Measurements from ENCODE around the gene AIFM1. TPM values are rescaled to one million over a fixed set of nuclear protein-coding genes. Genes with fewer than 3 reads are reported as not detected.

The AIFM1 gene
- total RNA-seq, 2 experiments from 2014 or later = 48.8 to 61.7 TPM

DNA sequence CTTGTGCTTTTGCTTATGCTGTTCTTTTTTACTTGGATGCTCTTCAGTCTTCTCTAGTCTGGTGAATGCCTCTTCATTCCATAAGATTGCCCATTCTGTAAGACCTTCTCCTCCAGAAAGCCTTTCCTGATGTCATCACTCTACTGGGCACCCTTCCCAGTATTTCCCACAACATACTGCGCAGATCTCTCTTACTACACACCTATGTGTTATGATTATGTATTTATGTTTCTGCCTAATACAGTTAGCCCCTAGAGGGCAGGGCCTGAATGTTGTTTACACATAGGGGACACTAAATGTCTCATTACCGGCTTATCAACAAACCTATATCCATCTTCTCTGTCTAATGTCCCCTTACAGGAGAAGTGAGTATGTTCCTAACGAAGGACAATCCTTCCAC is 21.1 kb downstream of the AIFM1 start:
- H3K4me1 Mint-ChIP-seq = no peaks in the 10 kb centered on the region
- POLR2A ChIA-PET = no interaction called here
- DNase-seq (no peak), ATAC-seq (no peak)
- H3K27me3 Mint-ChIP-seq = no peaks in the 10 kb centered on the region
- intact Hi-C loops (cut with DNase I, micrococcal nuclease) = loop anchor here in 1 of 2 experiments (10.0 kb wide), 1 partner anchor 50 kb away; no protein-coding TSS in a partner anchor
- H3K9me3 Mint-ChIP-seq (ENCODE audit: low read depth) = no peaks in the 10 kb centered on the region
- no peak overlapping the region for H3K27ac Mint-ChIP-seq
- no peak overlapping the region for H3K4me3 Mint-ChIP-seq
- CTCF ChIA-PET = no interaction called here
- H3K36me3 Mint-ChIP-seq (ENCODE audit: low read depth) = peaks cover 23% of the 10 kb centered on the region

DNA sequence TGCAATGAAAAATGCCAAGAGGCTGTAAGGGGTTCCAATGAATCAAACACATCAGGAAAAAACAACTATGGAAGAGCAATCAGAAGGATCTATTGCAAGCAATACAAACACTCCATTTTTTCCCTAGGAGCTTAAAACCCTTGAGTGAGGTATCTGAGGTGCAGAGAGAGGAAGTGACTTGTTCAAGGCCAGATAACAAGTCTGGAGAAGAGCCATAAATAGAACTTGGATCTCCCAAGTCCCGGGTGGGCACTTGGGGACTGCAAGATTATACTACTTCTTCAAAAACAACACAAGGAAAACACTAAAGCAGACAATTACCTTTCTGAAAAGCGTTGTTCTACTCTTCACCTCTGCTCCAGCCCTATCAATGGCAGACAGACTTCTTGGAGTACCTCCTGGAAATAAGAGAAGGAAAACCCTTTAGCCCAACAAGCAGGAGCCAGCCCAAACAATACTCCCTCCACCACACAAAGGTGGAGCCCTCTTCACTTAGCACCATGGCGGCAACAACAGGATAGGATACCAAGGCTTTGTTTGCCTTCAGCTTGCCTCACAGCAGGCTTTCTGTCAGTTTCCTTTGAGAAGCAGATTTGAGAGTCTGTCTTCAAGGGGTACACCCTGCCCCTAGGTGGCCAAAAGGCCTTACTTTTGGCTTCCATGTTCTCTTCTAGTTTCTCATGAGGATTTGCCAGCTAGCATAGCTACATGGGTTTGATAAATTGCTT is 26.0 kb downstream of the AIFM1 start:
- Mint-ChIP-seq H3K27ac (no peak overlapping the region), H3K27me3 (no peaks in the 10 kb centered on the region), H3K9me3 (ENCODE audit: low read depth) (no peaks in the 10 kb centered on the region), H3K36me3 (ENCODE audit: low read depth) (peaks cover 19% of the 10 kb centered on the region), H3K4me3 (no peak overlapping the region), H3K4me1 (no peaks in the 10 kb centered on the region)
- ATAC-seq (no peak), DNase-seq (no peak)
- ChIA-PET CTCF (no interaction called here), POLR2A (interaction anchor here (0.6 kb wide), 1 partner anchor 589 kb away, joined by 3 read pairs; no protein-coding TSS in a partner anchor)
- intact Hi-C loops (cut with DNase I, micrococcal nuclease) = loop anchor here in 1 of 2 experiments (10.0 kb wide), 1 partner anchor 55 kb away; no protein-coding TSS in a partner anchor

DNA sequence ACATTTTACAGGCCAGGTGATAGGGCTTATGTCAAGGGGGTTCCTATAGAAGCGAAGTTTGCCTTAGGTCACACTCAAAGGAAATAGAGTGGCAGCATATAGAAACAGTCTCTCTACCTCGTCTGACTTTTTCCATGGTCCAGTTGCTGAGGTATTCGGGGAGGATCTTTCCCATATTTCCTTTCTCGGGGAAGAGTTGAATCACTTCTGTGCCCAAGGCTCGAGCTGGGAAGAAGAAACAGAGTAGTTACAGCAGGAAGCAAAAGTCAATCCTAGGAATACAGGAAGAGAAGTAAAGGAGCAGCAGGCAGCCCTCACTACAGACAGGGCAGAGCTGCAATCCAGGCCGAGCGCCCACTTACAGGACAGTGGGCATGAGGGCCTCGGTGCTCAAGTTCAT is 28.7 kb downstream of the AIFM1 start:
- Mint-ChIP-seq H3K9me3 (ENCODE audit: low read depth) (no peaks in the 10 kb centered on the region), H3K27ac (no peak overlapping the region), H3K4me1 (no peaks in the 10 kb centered on the region), H3K4me3 (no peak overlapping the region), H3K27me3 (no peaks in the 10 kb centered on the region), H3K36me3 (ENCODE audit: low read depth) (peaks cover 16% of the 10 kb centered on the region)
- DNase-seq (no peak), ATAC-seq (no peak)
- CTCF ChIA-PET = interaction anchor here (0.5 to 0.6 kb wide), 3 partner anchors 17 to 509 kb away, joined by 3 to 5 read pairs (median 3); no protein-coding TSS in a partner anchor
- POLR2A ChIA-PET = no interaction called here
- intact Hi-C loops (cut with DNase I, micrococcal nuclease) = no loop called here

DNA sequence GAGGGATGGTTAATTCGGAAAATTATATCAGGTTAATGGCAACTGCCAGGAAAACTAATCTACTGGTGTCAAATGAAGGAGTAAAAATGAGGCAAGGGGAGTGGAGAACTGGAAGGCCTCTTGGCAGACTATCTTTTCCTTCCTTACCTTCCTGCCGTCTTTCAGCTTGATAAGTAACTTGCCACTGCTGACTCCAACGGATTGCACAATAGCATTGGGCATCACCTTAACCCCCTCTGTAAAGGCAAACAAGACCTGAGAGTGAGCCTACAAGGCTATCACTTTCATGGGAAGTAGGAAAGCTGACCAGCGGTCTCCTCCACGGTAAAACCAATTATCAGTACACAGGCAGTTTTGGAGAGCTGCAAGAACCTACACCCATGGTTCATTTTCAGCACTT is 29.1 kb downstream of the AIFM1 start:
- ATAC-seq (no peak), DNase-seq (no peak)
- CTCF ChIA-PET = interaction anchor here (0.5 to 0.6 kb wide), 3 partner anchors 16 to 508 kb away, joined by 3 to 5 read pairs (median 3); no protein-coding TSS in a partner anchor
- peaks cover 13% of the 10 kb centered on the region for H3K36me3 Mint-ChIP-seq (ENCODE audit: low read depth)
- no peak overlapping the region for H3K27ac Mint-ChIP-seq
- H3K4me1 Mint-ChIP-seq = no peaks in the 10 kb centered on the region
- H3K9me3 Mint-ChIP-seq (ENCODE audit: low read depth) = no peaks in the 10 kb centered on the region
- H3K4me3 Mint-ChIP-seq = no peak overlapping the region
- no peaks in the 10 kb centered on the region for H3K27me3 Mint-ChIP-seq
- POLR2A ChIA-PET = no interaction called here
- intact Hi-C loops (cut with DNase I, micrococcal nuclease) = no loop called here

DNA sequence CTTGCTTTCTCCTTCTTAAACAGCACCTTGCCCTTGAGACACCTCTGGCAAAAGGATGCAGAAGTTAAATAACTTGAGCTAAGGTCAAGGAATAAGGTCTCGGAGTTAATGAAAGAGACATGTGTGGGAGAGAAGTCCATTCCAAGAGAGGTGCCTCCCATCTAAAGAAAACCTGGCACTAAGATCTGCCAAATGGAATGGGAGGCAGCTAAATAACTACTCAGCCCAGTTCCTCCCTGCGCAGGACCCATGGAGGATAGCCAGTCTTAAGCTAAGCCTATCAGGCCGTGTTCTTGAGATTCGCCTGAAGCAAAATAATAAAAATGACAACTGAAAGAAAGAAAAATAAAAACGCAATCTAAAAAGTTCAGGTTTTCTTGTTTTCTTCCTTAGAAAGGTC is 34.7 kb downstream of the AIFM1 start:
- CTCF ChIA-PET = interaction anchor here (1.0 to 1.4 kb wide), 3 partner anchors 11 to 51 kb away, joined by 3 read pairs; no protein-coding TSS in a partner anchor
- ATAC-seq = no peak
- H3K27ac Mint-ChIP-seq = no peak overlapping the region
- H3K4me1 Mint-ChIP-seq = no peaks in the 10 kb centered on the region
- H3K4me3 Mint-ChIP-seq = no peak overlapping the region
- DNase-seq = no peak
- intact Hi-C loops (cut with DNase I, micrococcal nuclease) = no loop called here
- H3K9me3 Mint-ChIP-seq (ENCODE audit: low read depth) = no peaks in the 10 kb centered on the region
- H3K36me3 Mint-ChIP-seq (ENCODE audit: low read depth) = peaks cover 17% of the 10 kb centered on the region
- no peaks in the 10 kb centered on the region for H3K27me3 Mint-ChIP-seq
- POLR2A ChIA-PET = no interaction called here

DNA sequence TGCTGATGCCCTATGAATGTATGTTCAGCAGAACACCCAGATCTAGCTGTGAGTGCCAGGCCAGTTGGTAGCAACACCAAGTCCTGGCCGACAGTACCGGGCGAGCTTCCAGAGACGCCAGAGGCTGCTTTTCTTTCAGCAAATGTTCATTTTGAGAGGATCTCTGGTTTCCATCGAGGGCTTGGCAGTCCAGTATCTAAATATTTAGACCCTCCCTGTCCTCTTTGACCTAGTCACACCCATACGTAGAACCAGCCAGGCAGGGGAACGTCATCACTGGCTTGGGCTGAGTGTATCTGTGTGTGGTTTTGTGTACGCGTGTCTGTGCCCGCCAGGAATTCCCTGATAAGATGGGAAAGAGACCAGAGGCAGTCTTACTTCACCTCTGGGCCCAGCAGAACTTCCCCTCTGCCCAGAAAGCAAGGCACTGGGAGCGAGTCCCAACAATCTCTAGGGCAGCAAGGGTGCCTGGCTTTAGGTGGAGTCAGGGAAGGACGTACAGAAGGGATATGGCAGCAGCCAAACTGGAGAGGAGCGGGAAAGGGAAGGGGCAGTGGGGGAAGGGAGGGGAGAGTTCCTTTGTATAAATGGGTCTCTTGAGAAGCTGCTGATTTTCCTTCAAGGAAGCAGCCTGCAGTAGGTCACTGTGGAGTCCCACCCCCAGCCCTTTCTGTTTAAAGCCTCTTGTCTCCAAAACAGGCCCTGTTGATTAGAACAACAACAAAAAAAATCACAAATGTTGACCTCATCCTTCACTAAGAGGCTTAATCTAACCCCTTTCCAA is 40.4 kb downstream of the AIFM1 start:
- DNase-seq = no peak
- CTCF ChIA-PET = interaction anchor here (0.6 kb wide), 1 partner anchor 62 kb away, joined by 3 read pairs; no protein-coding TSS in a partner anchor
- H3K9me3 Mint-ChIP-seq (ENCODE audit: low read depth) = no peaks in the 10 kb centered on the region
- H3K36me3 Mint-ChIP-seq (ENCODE audit: low read depth) = peaks cover 22% of the 10 kb centered on the region
- POLR2A ChIA-PET = no interaction called here
- no peak for ATAC-seq
- no peak overlapping the region for H3K4me3 Mint-ChIP-seq
- H3K27ac Mint-ChIP-seq = no peak overlapping the region
- peaks cover under 1% of the 10 kb centered on the region for H3K4me1 Mint-ChIP-seq
- no peaks in the 10 kb centered on the region for H3K27me3 Mint-ChIP-seq
- intact Hi-C loops (cut with DNase I, micrococcal nuclease) = no loop called here

DNA sequence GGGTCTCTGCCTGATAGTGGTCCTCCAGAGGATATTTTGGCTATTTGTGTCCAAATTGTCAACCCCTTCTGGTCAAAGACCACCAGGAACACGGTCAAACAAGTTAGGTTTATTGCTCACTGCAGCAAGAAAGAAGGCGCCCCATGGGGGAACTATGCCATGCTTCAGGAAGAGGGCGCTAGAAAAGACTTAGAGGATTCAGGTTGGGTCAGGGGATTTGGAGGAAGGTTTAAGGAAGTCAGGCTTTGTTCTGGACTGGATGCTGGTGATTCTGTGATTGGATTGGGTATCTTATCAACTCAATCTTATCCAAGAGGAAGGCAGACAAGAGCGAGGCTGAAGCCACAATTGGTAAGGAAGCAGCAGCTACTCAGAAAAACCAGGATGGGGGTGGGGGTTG is 41.1 kb downstream of the AIFM1 start:
- H3K9me3 Mint-ChIP-seq (ENCODE audit: low read depth) = no peaks in the 10 kb centered on the region
- no peak overlapping the region for H3K27ac Mint-ChIP-seq
- peaks cover 6% of the 10 kb centered on the region for H3K4me1 Mint-ChIP-seq
- intact Hi-C loops (cut with DNase I, micrococcal nuclease) = loop anchor here in 1 of 2 experiments (5.0 kb wide), 2 partner anchors 68 to 143 kb away; partner anchors contain the start of gene ZNF280C
- no peak overlapping the region for H3K4me3 Mint-ChIP-seq
- no peak for ATAC-seq
- CTCF ChIA-PET = no interaction called here
- no peak for DNase-seq
- POLR2A ChIA-PET = no interaction called here
- peaks cover 19% of the 10 kb centered on the region for H3K36me3 Mint-ChIP-seq (ENCODE audit: low read depth)
- H3K27me3 Mint-ChIP-seq = no peaks in the 10 kb centered on the region

DNA sequence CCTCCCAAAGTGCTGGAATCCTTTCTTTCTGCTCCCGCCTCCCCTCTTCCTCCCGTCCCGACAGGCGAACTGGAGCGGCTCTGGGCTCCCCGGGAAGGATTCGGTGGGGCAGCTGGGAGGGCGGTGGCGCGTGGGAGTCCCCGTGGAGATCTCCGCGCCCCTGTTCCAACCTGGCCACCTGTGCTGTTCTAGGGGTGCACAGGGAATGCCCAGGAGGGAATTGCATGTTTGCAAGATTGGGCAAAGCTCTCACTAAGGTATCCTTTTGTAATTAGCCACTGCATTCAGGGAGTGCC is 44.2 kb downstream of the AIFM1 start:
- ChIA-PET POLR2A (no interaction called here), CTCF (interaction anchor here (0.6 to 4.6 kb wide), 10 partner anchors 14 to 218 kb away, joined by 3 to 67 read pairs (median 4); no protein-coding TSS in a partner anchor)
- peaks cover 19% of the 10 kb centered on the region for H3K4me1 Mint-ChIP-seq
- intact Hi-C loops (cut with DNase I, micrococcal nuclease) = loop anchor here (2.0 to 5.0 kb wide), 4 partner anchors 39 to 146 kb away; partner anchors contain the start of genes AIFM1 (in 1 of the 2) and ZNF280C (in 1 of the 2)
- no peaks in the 10 kb centered on the region for H3K27me3 Mint-ChIP-seq
- H3K4me3 Mint-ChIP-seq = peak overlapping the region; percentile 57
- DNase-seq (no peak), ATAC-seq (no peak)
- no peak overlapping the region for H3K27ac Mint-ChIP-seq
- peaks cover 8% of the 10 kb centered on the region for H3K36me3 Mint-ChIP-seq (ENCODE audit: low read depth)
- H3K9me3 Mint-ChIP-seq (ENCODE audit: low read depth) = no peaks in the 10 kb centered on the region

DNA sequence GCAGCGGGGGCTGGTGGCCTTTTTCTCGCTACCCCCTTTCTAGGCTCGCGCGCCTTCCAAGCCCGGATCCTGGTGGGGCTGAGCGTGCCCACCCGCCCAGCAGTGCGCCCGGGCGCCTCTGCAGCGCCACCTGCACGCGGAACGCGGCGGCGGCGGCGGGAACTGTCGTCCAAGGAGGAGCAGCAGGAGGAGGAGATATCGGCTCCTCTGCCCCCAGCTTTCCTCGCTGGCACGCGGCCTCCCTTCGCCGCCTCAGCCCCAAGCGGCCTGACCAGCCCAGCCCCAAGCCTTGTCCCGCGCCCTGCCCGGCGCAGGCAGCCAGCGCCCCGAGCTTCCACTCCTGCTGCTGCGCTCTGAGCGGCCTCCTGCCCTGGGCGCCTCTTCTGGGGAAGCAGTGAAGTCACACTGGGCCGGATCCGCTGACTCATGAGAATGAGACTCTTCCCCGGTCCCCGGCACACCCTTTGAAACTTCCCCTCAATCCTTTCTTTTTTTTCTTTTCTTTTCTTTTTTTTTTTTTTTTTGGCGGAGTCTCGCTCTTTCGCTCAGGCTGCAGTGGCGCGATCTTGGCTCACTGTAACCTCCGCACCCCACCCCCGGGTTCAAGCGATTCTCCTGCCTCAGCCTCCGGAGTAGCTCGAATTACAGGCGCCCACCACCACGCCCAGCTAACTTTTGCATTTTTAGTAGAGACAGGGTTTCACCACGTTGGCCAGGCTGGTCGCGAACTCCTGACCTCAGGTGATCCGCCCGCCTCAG is 44.7 kb downstream of the AIFM1 start:
- H3K27ac Mint-ChIP-seq = peak overlapping the region; percentile 60
- intact Hi-C loops (cut with DNase I, micrococcal nuclease) = loop anchor here (1.0 to 5.0 kb wide), 6 partner anchors 10 to 146 kb away; partner anchors contain the start of genes AIFM1 (in 1 of the 2) and ZNF280C (in 1 of the 2)
- CTCF ChIA-PET = interaction anchor here (0.6 to 4.6 kb wide), 11 partner anchors 14 to 220 kb away, joined by 3 to 67 read pairs (median 3); no protein-coding TSS in a partner anchor
- no peaks in the 10 kb centered on the region for H3K9me3 Mint-ChIP-seq (ENCODE audit: low read depth)
- POLR2A ChIA-PET = no interaction called here
- ATAC-seq (peak; percentile 88), DNase-seq (peak; percentile 81)
- H3K4me1 Mint-ChIP-seq = peaks cover 19% of the 10 kb centered on the region
- H3K27me3 Mint-ChIP-seq = no peaks in the 10 kb centered on the region
- peak overlapping the region; percentile 57 for H3K4me3 Mint-ChIP-seq
- peaks cover 8% of the 10 kb centered on the region for H3K36me3 Mint-ChIP-seq (ENCODE audit: low read depth)

DNA sequence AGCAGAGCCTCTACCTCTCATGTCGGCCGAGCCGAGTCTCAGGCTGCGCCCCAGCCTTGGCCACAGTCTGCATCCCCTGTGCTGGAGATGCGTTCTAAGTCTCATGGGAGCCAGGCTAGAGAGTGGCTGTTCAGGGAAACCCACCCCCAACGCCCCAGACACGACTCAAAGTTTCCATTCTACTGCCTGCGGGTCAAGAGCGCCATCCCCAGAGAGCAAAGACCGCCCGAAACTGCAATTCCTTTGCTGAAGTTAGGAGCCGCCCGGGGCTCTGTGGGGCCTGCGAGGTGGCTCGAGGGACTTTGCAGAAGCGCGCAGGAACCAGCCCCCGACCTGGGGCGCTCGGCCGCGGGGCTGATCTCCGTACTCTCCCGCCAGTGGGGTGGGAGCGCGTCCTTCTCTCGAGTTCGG is 45.3 kb downstream of the AIFM1 start:
- Mint-ChIP-seq H3K27ac (peak overlapping the region; percentile 70), H3K27me3 (no peaks in the 10 kb centered on the region), H3K4me3 (peak overlapping the region; percentile 57), H3K36me3 (ENCODE audit: low read depth) (peaks cover 8% of the 10 kb centered on the region), H3K4me1 (peaks cover 20% of the 10 kb centered on the region), H3K9me3 (ENCODE audit: low read depth) (no peaks in the 10 kb centered on the region)
- intact Hi-C loops (cut with DNase I, micrococcal nuclease) = loop anchor here (1.0 to 5.0 kb wide), 6 partner anchors 9 to 147 kb away; partner anchors contain the start of genes AIFM1 (in 1 of the 2) and ZNF280C (in 1 of the 2)
- ATAC-seq = peak; percentile 31
- CTCF ChIA-PET = interaction anchor here (0.7 to 4.6 kb wide), 8 partner anchors 15 to 220 kb away, joined by 3 to 67 read pairs (median 4); no protein-coding TSS in a partner anchor
- POLR2A ChIA-PET = no interaction called here
- DNase-seq = peak; percentile 37

Measured in activated CD4-positive, alpha-beta T cell treated with anti-CD3 and anti-CD28 coated beads for 36 hours (primary cell).